ENCODE data around the gene TNFAIP2. TPM values are rescaled to one million over a fixed set of nuclear protein-coding genes. Genes with fewer than 3 reads are reported as not detected.

The TNFAIP2 gene
- total RNA-seq, 2 experiments from 2014 or later, result 1.1 to 1.2 TPM

DNA sequence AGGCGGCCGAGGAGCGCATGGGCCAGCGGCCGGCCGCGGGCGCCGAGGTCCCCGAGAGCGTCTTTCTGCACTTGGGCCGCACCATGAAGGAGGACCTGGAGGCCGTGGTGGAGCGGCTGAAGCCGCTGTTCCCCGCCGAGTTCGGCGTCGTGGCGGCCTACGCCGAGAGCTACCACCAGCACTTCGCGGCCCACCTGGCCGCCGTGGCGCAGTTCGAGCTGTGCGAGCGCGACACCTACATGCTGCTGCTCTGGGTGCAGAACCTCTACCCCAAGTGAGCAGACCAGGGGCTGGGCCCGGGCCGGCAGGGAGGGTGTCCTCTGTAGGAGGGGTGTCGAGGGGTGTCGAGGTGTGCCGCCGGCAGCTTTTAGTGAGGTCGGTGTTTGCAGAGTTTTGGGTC lies 4.1 kb downstream of the TNFAIP2 start:
- Mint-ChIP-seq H3K27ac (no peak overlapping the region), H3K4me1 (ENCODE audit: low read depth) (no peaks in the 10 kb centered on the region), H3K4me3 (no peak overlapping the region), H3K9me3 (no peaks in the 10 kb centered on the region), H3K36me3 (ENCODE audit: low read depth) (no peaks in the 10 kb centered on the region), H3K27me3 (peaks cover 12% of the 10 kb centered on the region)
- intact Hi-C loops (cut with micrococcal nuclease), result no loop called here
- CTCF ChIA-PET, result interaction anchor here (0.7 to 1.5 kb wide), 2 partner anchors 13 to 22 kb away, joined by 3 to 6 read pairs; no protein-coding TSS in a partner anchor
- POLR2A ChIA-PET, result no interaction called here
- DNase-seq (no peak), ATAC-seq (no peak)
- TF ChIP-seq, protein P1, sequence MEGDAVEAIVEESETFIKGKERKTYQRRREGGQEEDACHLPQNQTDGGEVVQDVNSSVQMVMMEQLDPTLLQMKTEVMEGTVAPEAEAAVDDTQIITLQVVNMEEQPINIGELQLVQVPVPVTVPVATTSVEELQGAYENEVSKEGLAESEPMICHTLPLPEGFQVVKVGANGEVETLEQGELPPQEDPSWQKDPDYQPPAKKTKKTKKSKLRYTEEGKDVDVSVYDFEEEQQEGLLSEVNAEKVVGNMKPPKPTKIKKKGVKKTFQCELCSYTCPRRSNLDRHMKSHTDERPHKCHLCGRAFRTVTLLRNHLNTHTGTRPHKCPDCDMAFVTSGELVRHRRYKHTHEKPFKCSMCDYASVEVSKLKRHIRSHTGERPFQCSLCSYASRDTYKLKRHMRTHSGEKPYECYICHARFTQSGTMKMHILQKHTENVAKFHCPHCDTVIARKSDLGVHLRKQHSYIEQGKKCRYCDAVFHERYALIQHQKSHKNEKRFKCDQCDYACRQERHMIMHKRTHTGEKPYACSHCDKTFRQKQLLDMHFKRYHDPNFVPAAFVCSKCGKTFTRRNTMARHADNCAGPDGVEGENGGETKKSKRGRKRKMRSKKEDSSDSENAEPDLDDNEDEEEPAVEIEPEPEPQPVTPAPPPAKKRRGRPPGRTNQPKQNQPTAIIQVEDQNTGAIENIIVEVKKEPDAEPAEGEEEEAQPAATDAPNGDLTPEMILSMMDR (IDR thresholded peaks at IDR 0.05), result no peak

DNA sequence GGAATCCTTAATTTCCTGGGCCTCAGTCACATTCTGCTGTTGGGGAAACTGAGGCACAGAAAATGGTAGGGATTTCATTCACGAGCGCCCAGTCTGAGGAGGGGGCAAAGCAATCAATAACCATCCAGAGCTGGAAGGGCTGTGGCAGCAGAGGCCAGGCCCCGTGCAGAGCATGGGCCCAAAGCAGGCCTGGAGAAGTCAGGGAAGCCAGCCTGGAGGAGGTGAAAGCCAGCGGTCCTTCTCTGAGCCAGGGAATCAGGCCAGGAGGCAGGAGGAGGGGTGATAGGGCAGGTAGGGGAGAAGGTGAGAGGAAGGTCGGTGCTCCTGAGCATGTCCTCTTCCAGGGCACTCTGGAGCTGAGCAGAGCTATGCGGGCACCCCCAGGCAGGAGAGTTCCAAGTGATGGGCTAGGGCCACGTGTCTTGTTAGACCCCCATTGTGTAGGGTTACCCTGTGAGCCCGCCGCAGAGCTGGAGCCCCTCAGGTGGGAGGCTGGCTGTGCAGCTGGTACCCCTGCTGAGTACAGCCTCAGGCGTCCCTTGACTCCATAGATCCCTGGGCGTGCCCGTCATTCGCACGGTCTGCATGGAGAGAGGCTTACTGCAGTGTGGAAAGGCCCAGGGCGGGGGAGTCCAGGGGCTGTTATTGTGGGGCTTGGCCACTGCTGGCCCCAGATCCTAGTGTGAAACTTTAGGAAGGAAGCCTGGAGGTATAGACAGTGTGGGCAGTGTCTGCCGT lies 4.8 kb downstream of the TNFAIP2 start:
- Mint-ChIP-seq H3K4me3 (no peak overlapping the region), H3K27me3 (peaks cover 12% of the 10 kb centered on the region), H3K36me3 (ENCODE audit: low read depth) (no peaks in the 10 kb centered on the region), H3K9me3 (no peaks in the 10 kb centered on the region), H3K27ac (no peak overlapping the region), H3K4me1 (ENCODE audit: low read depth) (no peaks in the 10 kb centered on the region)
- intact Hi-C loops (cut with micrococcal nuclease), result no loop called here
- ChIA-PET CTCF (interaction anchor here (1.5 kb wide), 1 partner anchor 23 kb away, joined by 6 read pairs; no protein-coding TSS in a partner anchor), POLR2A (no interaction called here)
- ATAC-seq (no peak), DNase-seq (no peak)
- TF ChIP-seq, protein P1 (IDR thresholded peaks at IDR 0.05), result no peak

DNA sequence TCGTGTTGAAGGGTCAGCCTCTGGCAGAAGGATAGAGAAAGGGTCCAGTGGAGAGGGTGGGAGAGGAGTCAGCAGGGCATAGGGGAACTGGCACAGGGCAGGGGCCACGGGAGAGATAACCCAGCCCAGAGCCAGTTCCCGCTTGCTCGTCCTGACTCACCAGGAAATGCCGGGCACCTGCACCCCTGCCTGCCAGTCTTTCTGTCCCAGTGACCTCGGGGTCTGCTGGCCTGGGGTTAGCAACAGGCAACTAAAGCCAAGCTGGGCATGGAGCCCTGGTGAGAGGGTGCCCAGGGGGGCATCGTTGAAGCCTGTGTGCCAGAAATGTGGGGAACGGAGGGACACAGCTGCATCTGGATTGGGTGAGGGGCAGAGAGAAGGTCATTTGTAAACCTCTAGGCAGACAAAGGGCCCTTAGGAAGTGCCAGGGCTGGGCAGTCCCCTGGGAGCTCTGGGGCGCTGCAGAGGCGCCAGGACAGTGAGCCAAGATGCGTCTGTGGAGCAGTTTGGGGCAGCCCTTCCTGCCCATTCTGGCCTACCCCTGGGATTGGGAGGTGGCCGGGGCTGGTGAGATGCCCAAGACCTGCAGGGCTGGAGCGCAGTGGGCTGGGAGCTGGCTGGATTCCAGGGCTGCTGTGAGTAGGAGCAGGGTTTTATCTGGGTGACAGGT lies 5.5 kb downstream of the TNFAIP2 start:
- TF ChIP-seq, protein P1 (IDR thresholded peaks at IDR 0.05), result no peak

DNA sequence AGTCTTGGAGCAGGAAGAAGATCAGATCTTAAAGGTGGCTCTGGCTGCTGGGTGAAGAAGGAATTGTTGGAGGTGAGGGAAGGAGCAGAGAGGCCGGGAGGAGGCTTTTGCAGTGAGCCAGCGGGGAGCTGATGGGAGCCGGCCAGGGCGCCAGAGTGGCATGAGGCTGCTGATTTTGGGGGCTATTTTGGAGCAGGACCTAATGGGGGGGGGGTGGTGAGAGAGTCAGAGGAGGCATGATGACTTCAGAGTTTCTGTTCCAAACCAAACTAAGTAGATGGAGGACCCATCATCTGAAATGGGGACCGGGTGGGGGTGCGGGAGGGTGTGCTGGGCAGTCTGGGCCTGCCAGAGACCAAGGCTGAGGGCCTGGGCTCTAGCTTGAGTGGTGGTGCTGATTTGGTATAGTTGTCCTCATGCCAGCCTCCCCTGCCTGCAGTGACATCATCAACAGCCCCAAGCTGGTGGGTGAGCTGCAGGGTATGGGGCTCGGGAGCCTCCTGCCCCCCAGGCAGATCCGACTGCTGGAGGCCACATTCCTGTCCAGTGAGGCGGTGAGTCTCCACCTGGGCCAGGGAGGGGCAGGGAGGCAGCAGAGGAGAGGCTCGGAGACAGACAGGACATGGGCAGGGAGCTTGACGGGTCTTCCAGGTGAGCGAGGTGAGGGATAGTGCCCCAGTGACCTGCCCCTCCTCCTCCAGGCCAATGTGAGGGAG lies 6.2 kb downstream of the TNFAIP2 start:
- no peak for ATAC-seq
- no peaks in the 10 kb centered on the region for H3K4me1 Mint-ChIP-seq (ENCODE audit: low read depth)
- TF ChIP-seq, protein P1 (IDR thresholded peaks at IDR 0.05), result no peak
- DNase-seq, result no peak
- no peaks in the 10 kb centered on the region for H3K9me3 Mint-ChIP-seq
- H3K27ac Mint-ChIP-seq, result no peak overlapping the region
- CTCF ChIA-PET, result interaction anchor here (1.4 to 2.5 kb wide), 2 partner anchors 11 to 25 kb away, joined by 6 to 7 read pairs; no protein-coding TSS in a partner anchor
- POLR2A ChIA-PET, result no interaction called here
- no peaks in the 10 kb centered on the region for H3K36me3 Mint-ChIP-seq (ENCODE audit: low read depth)
- intact Hi-C loops (cut with micrococcal nuclease), result no loop called here
- H3K4me3 Mint-ChIP-seq, result no peak overlapping the region
- H3K27me3 Mint-ChIP-seq, result peaks cover 5% of the 10 kb centered on the region

More for the DNA sequence above, 5.5 kb downstream of the TNFAIP2 start:
- ATAC-seq (no peak), DNase-seq (no peak)
- no peaks in the 10 kb centered on the region for H3K4me1 Mint-ChIP-seq (ENCODE audit: low read depth)
- peaks cover 12% of the 10 kb centered on the region for H3K27me3 Mint-ChIP-seq
- CTCF ChIA-PET, result interaction anchor here (1.4 kb wide), 1 partner anchor 12 kb away, joined by 6 read pairs; no protein-coding TSS in a partner anchor
- H3K36me3 Mint-ChIP-seq (ENCODE audit: low read depth), result no peaks in the 10 kb centered on the region
- no peak overlapping the region for H3K27ac Mint-ChIP-seq
- POLR2A ChIA-PET, result no interaction called here
- intact Hi-C loops (cut with micrococcal nuclease), result no loop called here
- H3K9me3 Mint-ChIP-seq, result no peaks in the 10 kb centered on the region
- no peak overlapping the region for H3K4me3 Mint-ChIP-seq
